Measurements from ENCODE around the gene ANTKMT. TPM values are rescaled to one million over a fixed set of nuclear protein-coding genes. Genes with fewer than 3 reads are reported as not detected.
A peak's percentile ranks its signal among the peaks of the same experiment; 100 is the strongest.

ANTKMT gene
- total and polyA plus RNA-seq, 2 of the 8 experiments (the other 6 are each of a cell fraction or from before 2014, with no cell fraction given), result 26.5 to 26.6 TPM

DNA sequence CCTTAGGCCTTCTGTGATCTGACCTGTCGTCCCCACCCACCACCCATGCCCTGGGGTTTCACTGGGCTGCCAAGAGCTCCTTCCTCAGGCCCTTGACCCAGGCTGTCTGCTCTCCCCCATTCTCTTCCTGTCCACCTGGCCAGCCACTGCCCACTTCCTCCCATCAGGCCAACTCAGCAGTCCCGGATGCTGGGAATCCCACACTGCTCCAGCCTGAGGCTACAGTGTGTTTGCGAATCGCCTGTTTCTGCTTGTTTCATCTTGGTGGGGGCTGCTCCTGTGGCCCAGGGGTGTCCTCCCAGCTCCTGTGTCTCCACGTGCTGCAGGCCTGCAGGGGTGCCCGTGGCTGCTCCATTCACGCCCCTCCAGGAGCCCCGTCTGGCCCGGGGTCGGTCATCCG is 6.9 kb upstream of the ANTKMT start:
- peaks cover 1 to 56% (median 29%) of the 10 kb centered on the region in 4 experiments for H3K27me3 ChIP-seq (replicated peaks in 1 of 4; ENCODE audit: control insufficient read depth in 3 of 4, extremely low read depth in 1 of 4, insufficient read depth in 3 of 4, low read length in 3 of 4)
- no peaks in the 10 kb centered on the region for H3K79me1 ChIP-seq (ENCODE audit: low read depth, low read length)
- WGBS, 2 experiments (ENCODE audit: extremely low coverage in 1 of 2, insufficient coverage in 1 of 2, insufficient read length in 1 of 2, insufficient replicate concordance in 2 of 2, low coverage in 1 of 2, low lambda C conversion rate in 2 of 2, missing lambda C conversion rate in 1 of 2), result 88% methylated on average over 11 of the region's 11 CpGs; no CpG with 5 or more reads in 1 of the 2 experiments
- no peak overlapping the region for H3K56ac ChIP-seq (replicated peaks; ENCODE audit: insufficient read length, low read depth, low read length)
- DNase-seq (ENCODE audit: low read depth in 1 of 2, low spot score in 2 of 2) (no peak), FAIRE-seq (no peak)
- H3K36me3 ChIP-seq (ENCODE audit: control insufficient read depth in 2 of 4, insufficient read depth in 4 of 4, low read length in 3 of 4), result no peaks in the 10 kb centered on the region
- H2AK5ac ChIP-seq (ENCODE audit: low read depth, low read length), result peak overlapping the region; percentile 75; the same call in 1 of the 2 replicates
- H3K9ac ChIP-seq (replicated peaks in 1 of 4; ENCODE audit: extremely low read depth in 1 of 4, low read depth in 3 of 4, low read length in 3 of 4), result no peak overlapping the region
- ChIA-PET POLR2A (ENCODE audit: partially characterized antibody) (interaction anchor here (0.8 to 20.9 kb wide), 5 partner anchors 13 to 69 kb away, joined by 3 to 353 read pairs (median 4); partner anchors contain the start of genes ANTKMT, CCDC78, HAGHL and JMJD8), CTCF (ENCODE audit: partially characterized antibody) (interaction anchor here (0.8 to 33.4 kb wide), 7 partner anchors 11 to 168 kb away, joined by 3 to 977 read pairs (median 5); partner anchors contain the start of genes ANTKMT, CCDC78, CHTF18 and CIAO3)
- no peak overlapping the region for H4K5ac ChIP-seq (ENCODE audit: insufficient read length, low read depth, low read length)
- H3K23me2 ChIP-seq (ENCODE audit: low read depth, low read length), result peaks cover 11% of the 10 kb centered on the region; the same call in 1 of the 2 replicates
- H3K18ac ChIP-seq (ENCODE audit: extremely low read depth, low read length), result no peak overlapping the region
- H3K4me3 ChIP-seq (ENCODE audit: extremely low read depth in 1 of 4, insufficient read depth in 2 of 4, low read depth in 3 of 4, low read length in 4 of 4), result no peak overlapping the region
- TF ChIP-seq POLR2A (IDR thresholded peaks at IDR 0.05; ENCODE audit: control extremely low read depth in 1 of 2, low read depth in 2 of 2, low read length in 2 of 2) (no peak), RBBP5 (IDR thresholded peaks at IDR 0.05; ENCODE audit: borderline replicate concordance, low read depth, low read length) (no peak), SUZ12 (IDR thresholded peaks at IDR 0.05; ENCODE audit: low read length) (no peak), RFX5 (IDR thresholded peaks at IDR 0.05; ENCODE audit: borderline replicate concordance, low read depth, low read length) (no peak), SIRT6 (IDR thresholded peaks at IDR 0.05; ENCODE audit: low read length) (no peak)
- no peak overlapping the region for H2BK15ac ChIP-seq (ENCODE audit: low read length)
- no peak overlapping the region for H2AFZ ChIP-seq (ENCODE audit: low read length)
- peaks cover 0 to 23% (median 14%) of the 10 kb centered on the region in 4 experiments; a peak in 5 of 7 replicates for H3K4me1 ChIP-seq (replicated peaks in 1 of 4; ENCODE audit: control insufficient read depth in 3 of 4, insufficient read depth in 4 of 4, low read length in 3 of 4)
- H2BK20ac ChIP-seq (ENCODE audit: low read length), result no peak overlapping the region
- 0 out of 4 replicates have a peak overlapping the region, but pooled peaks of 1 of the 2 experiments have one; percentile 53 for H3K4me2 ChIP-seq (ENCODE audit: insufficient read depth in 1 of 2, low read depth in 2 of 2, low read length in 2 of 2)
- no peak overlapping the region for H3K23ac ChIP-seq (ENCODE audit: insufficient read length)
- H4K8ac ChIP-seq (ENCODE audit: extremely low read depth, insufficient read depth, low read length), result peak overlapping the region; percentile 17; the same call in 1 of the 2 replicates
- H3K14ac ChIP-seq (ENCODE audit: insufficient read length), result no peak overlapping the region
- no peak overlapping the region for H2BK120ac ChIP-seq (replicated peaks; ENCODE audit: low read depth, low read length)
- no peak overlapping the region for H3K4ac ChIP-seq (replicated peaks; ENCODE audit: insufficient read length, low read depth, low read length)
- no peak overlapping the region for H4K91ac ChIP-seq (replicated peaks; ENCODE audit: insufficient read length, low read length)
- peaks cover 2 to 4% of the 10 kb centered on the region in 2 experiments for H4K20me1 ChIP-seq (replicated peaks in 1 of 2; ENCODE audit: control insufficient read depth in 1 of 2, insufficient read depth in 2 of 2, low read length in 2 of 2)
- no peak overlapping the region for H2BK12ac ChIP-seq (ENCODE audit: low read depth, low read length)
- no peak overlapping the region for H2BK5ac ChIP-seq (ENCODE audit: low read depth, low read length)
- no peaks in the 10 kb centered on the region for H3K9me3 ChIP-seq (ENCODE audit: insufficient read depth in 2 of 2, low read depth in 1 of 2, low read length in 1 of 2)
- H3K79me2 ChIP-seq (ENCODE audit: control insufficient read depth in 1 of 2, insufficient read depth in 2 of 2, low read length in 2 of 2), result no peaks in the 10 kb centered on the region
- no peak overlapping the region for H3K27ac ChIP-seq (ENCODE audit: low read depth, low read length)
